Erythroblast (primary cell): ENCODE data around the gene CHERP.
A peak's percentile ranks its signal among the peaks of the same experiment; 100 is the strongest.
"Not testable (repeated sequence)": the region's sequence is repeated elsewhere in the genome, so short reads cannot be mapped to it uniquely, and the experiment has no call there.

Source experiments
- DNase-seq, 2 experiments: peaks; one replicate each; lab custom pipeline; 2025; lab: John Stamatoyannopoulos, UW
- GATA1 ChIP-seq: IDR thresholded peaks from 2 replicates; pipeline ENCODE4 v1.6.1; 2011; ENCODE audit warnings: low read depth, mild to moderate bottlenecking, control low read depth, low read length, moderate library complexity
- POLR2A ChIP-seq: IDR thresholded peaks from 2 replicates; pipeline ENCODE4 v1.6.1; 2011; ENCODE audit warnings: mild to moderate bottlenecking, low read length

The CHERP gene

GRCh38 chr19:16571822-16572331 lies 29.6 kb upstream of the CHERP start:
- peak; percentile 68 to 77 for DNase-seq
- TF ChIP-seq POLR2A (no peak), GATA1 (no peak)

- no peak for TF ChIP-seq POLR2A
- TF ChIP-seq GATA1, result no peak
- DNase-seq, result peak; percentile 34 to 47
Measured at GRCh38 chr19:16571283-16571682, 29.0 kb upstream of the CHERP start.

GRCh38 chr19:16569609-16570320 lies 27.5 kb upstream of the CHERP start:
- TF ChIP-seq GATA1, result no peak
- TF ChIP-seq POLR2A, result no peak
- DNase-seq, result no peak

GRCh38 chr19:16566702-16567101 lies 24.5 kb upstream of the CHERP start:
- no peak for TF ChIP-seq GATA1
- no peak for TF ChIP-seq POLR2A
- no peak for DNase-seq

- TF ChIP-seq GATA1, result no peak
- TF ChIP-seq POLR2A, result no peak
- DNase-seq, result no peak
Measured at GRCh38 chr19:16566161-16566560, 23.9 kb upstream of the CHERP start.

- DNase-seq, result no peak
- TF ChIP-seq POLR2A, result no peak
- no peak for TF ChIP-seq GATA1
Measured at GRCh38 chr19:16564842-16565241, 22.6 kb upstream of the CHERP start.

GRCh38 chr19:16562608-16563025 lies 20.4 kb upstream of the CHERP start:
- TF ChIP-seq POLR2A (no peak), GATA1 (no peak)
- DNase-seq, result peak in 1 of 2 experiments; percentile 45

GRCh38 chr19:16561382-16561781 lies 19.1 kb upstream of the CHERP start:
- no peak for DNase-seq
- TF ChIP-seq GATA1 (no peak), POLR2A (no peak)

- DNase-seq, result no peak
Measured at GRCh38 chr19:16559780-16560276, 17.6 kb upstream of the CHERP start.

GRCh38 chr19:16554776-16555175 lies 12.5 kb upstream of the CHERP start:
- TF ChIP-seq POLR2A (no peak), GATA1 (no peak)
- DNase-seq, result no peak

More at GRCh38 chr19:16559780-16560276, 17.6 kb upstream of the CHERP start:
- TF ChIP-seq POLR2A (no peak), GATA1 (no peak)

- DNase-seq, result not testable (repeated sequence)
Measured at GRCh38 chr19:16551902-16552301, 9.7 kb upstream of the CHERP start.

GRCh38 chr19:16548956-16549355 lies 6.7 kb upstream of the CHERP start:
- DNase-seq, result no peak
- no peak for TF ChIP-seq GATA1
- no peak for TF ChIP-seq POLR2A

GRCh38 chr19:16544473-16545231 lies 2.4 kb upstream of the CHERP start:
- TF ChIP-seq GATA1 (no peak), POLR2A (no peak)
- no peak for DNase-seq

- not testable (repeated sequence) for DNase-seq
Measured at GRCh38 chr19:16543734-16544133, 1.5 kb upstream of the CHERP start.
